Measurements from ENCODE around the gene UNC80.

Gene UNC80

DNA sequence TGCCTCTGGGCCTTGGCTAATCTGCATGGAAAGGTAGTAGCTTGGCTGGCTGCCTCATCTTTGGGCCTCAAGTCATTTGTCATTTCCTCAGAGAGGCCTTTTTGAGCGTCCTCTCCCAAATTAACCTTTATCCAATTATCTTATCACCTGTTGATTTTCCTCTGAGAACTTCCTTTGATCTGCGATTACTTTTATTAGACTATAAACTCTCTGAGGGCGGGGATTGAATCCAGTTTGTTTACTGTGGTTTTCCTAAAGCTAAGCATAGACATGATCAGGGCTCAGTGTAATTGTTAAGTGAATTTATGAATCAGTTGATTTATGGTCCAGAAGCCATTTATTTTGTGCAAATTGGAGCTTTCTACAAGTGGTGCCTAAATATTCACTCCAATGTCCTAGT, 238.3 kb downstream of the UNC80 start:
- Histone ChIP-seq H3K79me2 (ENCODE audit: insufficient read depth, low read length) (peaks cover 96% of the 10 kb centered on the region), H3K9me3 (ENCODE audit: insufficient read depth, low read length) (no peaks in the 10 kb centered on the region), H3K9ac (ENCODE audit: low read length) (no peak overlapping the region), H3K36me3 (ENCODE audit: low read length) (peaks cover 43% of the 10 kb centered on the region; the same call in 1 of the 2 replicates), H3K27me3 (ENCODE audit: low read length) (no peaks in the 10 kb centered on the region), H4K20me1 (ENCODE audit: low read depth, low read length) (peaks cover 70% of the 10 kb centered on the region), H3K9me2 (replicated peaks; ENCODE audit: insufficient read depth, low read length) (no peaks in the 10 kb centered on the region), H3K4me2 (ENCODE audit: low read depth, low read length, poor library complexity, severe bottlenecking) (no peak overlapping the region), H3K4me3 (ENCODE audit: insufficient read depth, low read length, poor library complexity, severe bottlenecking) (no peak overlapping the region), H3K27ac (ENCODE audit: low read depth, low read length) (no peak overlapping the region), H3F3A (ENCODE audit: insufficient read depth) (peaks cover 3% of the 10 kb centered on the region; the same call in 1 of the 2 replicates), H2AFZ (ENCODE audit: low read depth, low read length, severe bottlenecking) (no peak overlapping the region)
- TF ChIP-seq EZH2phosphoT487 (conservative IDR thresholded peaks at IDR 0.05; ENCODE audit: low read length) (no peak), CTCF (IDR thresholded peaks at IDR 0.05; ENCODE audit: insufficient read depth, low read length, poor library complexity, severe bottlenecking) (no peak)

GRCh38 chr2:210020138-210020537, 248.5 kb downstream of the UNC80 start:
- Histone ChIP-seq H3K9me2 (replicated peaks; ENCODE audit: insufficient read depth, low read length) (no peaks in the 10 kb centered on the region), H3K27me3 (ENCODE audit: low read length) (no peaks in the 10 kb centered on the region), H4K20me1 (ENCODE audit: low read depth, low read length) (peaks cover 5% of the 10 kb centered on the region; the same call in 1 of the 2 replicates), H3K27ac (ENCODE audit: low read depth, low read length) (no peak overlapping the region), H2AFZ (ENCODE audit: low read depth, low read length, severe bottlenecking) (no peak overlapping the region), H3K9me3 (ENCODE audit: insufficient read depth, low read length) (no peaks in the 10 kb centered on the region), H3K4me2 (ENCODE audit: low read depth, low read length, poor library complexity, severe bottlenecking) (no peak overlapping the region), H3F3A (ENCODE audit: insufficient read depth) (0 out of 2 replicates have a peak, but pooled peaks cover 16% of the 10 kb centered on the region), H3K4me3 (ENCODE audit: insufficient read depth, low read length, poor library complexity, severe bottlenecking) (no peak overlapping the region), H3K36me3 (ENCODE audit: low read length) (peaks cover 86% of the 10 kb centered on the region), H3K79me2 (ENCODE audit: insufficient read depth, low read length) (no peaks in the 10 kb centered on the region; the same call in none of the 2 replicates), H3K9ac (ENCODE audit: low read length) (no peak overlapping the region)
- TF ChIP-seq EZH2phosphoT487 (conservative IDR thresholded peaks at IDR 0.05; ENCODE audit: low read length): no peak
- TF ChIP-seq CTCF (IDR thresholded peaks at IDR 0.05; ENCODE audit: insufficient read depth, low read length, poor library complexity, severe bottlenecking): no peak

GRCh38 chr2:210022824-210023223, 251.2 kb downstream of the UNC80 start:
- Histone ChIP-seq H3K9ac (ENCODE audit: low read length) (no peak overlapping the region), H3K79me2 (ENCODE audit: insufficient read depth, low read length) (no peaks in the 10 kb centered on the region), H3K9me3 (ENCODE audit: insufficient read depth, low read length) (no peaks in the 10 kb centered on the region), H3K27me3 (ENCODE audit: low read length) (no peaks in the 10 kb centered on the region), H3K4me2 (ENCODE audit: low read depth, low read length, poor library complexity, severe bottlenecking) (no peak overlapping the region), H3K4me3 (ENCODE audit: insufficient read depth, low read length, poor library complexity, severe bottlenecking) (no peak overlapping the region), H3K27ac (ENCODE audit: low read depth, low read length) (no peak overlapping the region), H2AFZ (ENCODE audit: low read depth, low read length, severe bottlenecking) (no peak overlapping the region), H3K36me3 (ENCODE audit: low read length) (peaks cover 72% of the 10 kb centered on the region), H3F3A (ENCODE audit: insufficient read depth) (0 out of 2 replicates have a peak, but pooled peaks cover 16% of the 10 kb centered on the region), H4K20me1 (ENCODE audit: low read depth, low read length) (no peaks in the 10 kb centered on the region), H3K9me2 (replicated peaks; ENCODE audit: insufficient read depth, low read length) (no peaks in the 10 kb centered on the region)
- TF ChIP-seq EZH2phosphoT487 (conservative IDR thresholded peaks at IDR 0.05; ENCODE audit: low read length): no peak
- no peak for TF ChIP-seq CTCF (IDR thresholded peaks at IDR 0.05; ENCODE audit: insufficient read depth, low read length, poor library complexity, severe bottlenecking)

Measured in SU-DHL-6 (cell line).